ENCODE results near the gene GPC5. TPM values are rescaled to one million over a fixed set of nuclear protein-coding genes. Genes with fewer than 3 reads are reported as not detected.

The GPC5 gene
- total and polyA plus RNA-seq, 2 of the 13 experiments (the other 11 are each of a cell fraction or from before 2014, with no cell fraction given) = 0.02 to 0.07 TPM

GRCh38 chr13:91825516-91825915, 427.1 kb downstream of the GPC5 start:
- H3K27me3 ChIP-seq (ENCODE audit: control insufficient read depth in 1 of 2, insufficient read depth in 2 of 2, low read length in 2 of 2) = no peaks in the 10 kb centered on the region
- no peak overlapping the region for H3K27ac ChIP-seq (ENCODE audit: extremely low read length, insufficient read depth, low read length)
- CTCF ChIA-PET (ENCODE audit: low intra/inter-chr PET ratio, low total read pairs) = no interaction called here
- FAIRE-seq (no peak), ATAC-seq (no peak), DNase-seq (ENCODE audit: low spot score) (no peak)
- H3K9ac ChIP-seq (ENCODE audit: insufficient read depth, low read depth, low read length) = no peak overlapping the region
- TF ChIP-seq SNRNP70 (IDR thresholded peaks at IDR 0.05; ENCODE audit: low read depth, low read length) = no peak
- no peak for TF ChIP-seq ZNF558 (CRISPR knock-in tag; IDR thresholded peaks at IDR 0.05; ENCODE audit: borderline replicate concordance)
- TF ChIP-seq, protein P1, sequence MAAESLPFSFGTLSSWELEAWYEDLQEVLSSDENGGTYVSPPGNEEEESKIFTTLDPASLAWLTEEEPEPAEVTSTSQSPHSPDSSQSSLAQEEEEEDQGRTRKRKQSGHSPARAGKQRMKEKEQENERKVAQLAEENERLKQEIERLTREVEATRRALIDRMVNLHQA (CRISPR knock-in tag; IDR thresholded peaks at IDR 0.05) = no peak
- TF ChIP-seq, protein P2, sequence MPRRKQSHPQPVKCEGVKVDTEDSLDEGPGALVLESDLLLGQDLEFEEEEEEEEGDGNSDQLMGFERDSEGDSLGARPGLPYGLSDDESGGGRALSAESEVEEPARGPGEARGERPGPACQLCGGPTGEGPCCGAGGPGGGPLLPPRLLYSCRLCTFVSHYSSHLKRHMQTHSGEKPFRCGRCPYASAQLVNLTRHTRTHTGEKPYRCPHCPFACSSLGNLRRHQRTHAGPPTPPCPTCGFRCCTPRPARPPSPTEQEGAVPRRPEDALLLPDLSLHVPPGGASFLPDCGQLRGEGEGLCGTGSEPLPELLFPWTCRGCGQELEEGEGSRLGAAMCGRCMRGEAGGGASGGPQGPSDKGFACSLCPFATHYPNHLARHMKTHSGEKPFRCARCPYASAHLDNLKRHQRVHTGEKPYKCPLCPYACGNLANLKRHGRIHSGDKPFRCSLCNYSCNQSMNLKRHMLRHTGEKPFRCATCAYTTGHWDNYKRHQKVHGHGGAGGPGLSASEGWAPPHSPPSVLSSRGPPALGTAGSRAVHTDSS (CRISPR knock-in tag; conservative IDR thresholded peaks at IDR 0.05) = no peak
- no peak for TF ChIP-seq ZNF282 (IDR thresholded peaks at IDR 0.05; ENCODE audit: partially characterized antibody)
- no peak for TF ChIP-seq SMYD3 (CRISPR knock-in tag; IDR thresholded peaks at IDR 0.05)
- no peak for TF ChIP-seq ARNT2 (CRISPR knock-in tag; IDR thresholded peaks at IDR 0.05; ENCODE audit: low read depth)
- TF ChIP-seq SRY (CRISPR knock-in tag; IDR thresholded peaks at IDR 0.05) = no peak
- no peak for TF ChIP-seq MIER3 (CRISPR knock-in tag; IDR thresholded peaks at IDR 0.05; ENCODE audit: borderline replicate concordance)
- no peak for TF ChIP-seq DNMT1 (CRISPR knock-in tag; IDR thresholded peaks at IDR 0.05)
- TF ChIP-seq MEIS2 (CRISPR knock-in tag; IDR thresholded peaks at IDR 0.05) = no peak
- no peak for TF ChIP-seq ZNF724P (CRISPR knock-in tag; IDR thresholded peaks at IDR 0.05; ENCODE audit: borderline replicate concordance)
- no peak for TF ChIP-seq ZNF446 (CRISPR knock-in tag; IDR thresholded peaks at IDR 0.05)
- TF ChIP-seq, protein P3, sequence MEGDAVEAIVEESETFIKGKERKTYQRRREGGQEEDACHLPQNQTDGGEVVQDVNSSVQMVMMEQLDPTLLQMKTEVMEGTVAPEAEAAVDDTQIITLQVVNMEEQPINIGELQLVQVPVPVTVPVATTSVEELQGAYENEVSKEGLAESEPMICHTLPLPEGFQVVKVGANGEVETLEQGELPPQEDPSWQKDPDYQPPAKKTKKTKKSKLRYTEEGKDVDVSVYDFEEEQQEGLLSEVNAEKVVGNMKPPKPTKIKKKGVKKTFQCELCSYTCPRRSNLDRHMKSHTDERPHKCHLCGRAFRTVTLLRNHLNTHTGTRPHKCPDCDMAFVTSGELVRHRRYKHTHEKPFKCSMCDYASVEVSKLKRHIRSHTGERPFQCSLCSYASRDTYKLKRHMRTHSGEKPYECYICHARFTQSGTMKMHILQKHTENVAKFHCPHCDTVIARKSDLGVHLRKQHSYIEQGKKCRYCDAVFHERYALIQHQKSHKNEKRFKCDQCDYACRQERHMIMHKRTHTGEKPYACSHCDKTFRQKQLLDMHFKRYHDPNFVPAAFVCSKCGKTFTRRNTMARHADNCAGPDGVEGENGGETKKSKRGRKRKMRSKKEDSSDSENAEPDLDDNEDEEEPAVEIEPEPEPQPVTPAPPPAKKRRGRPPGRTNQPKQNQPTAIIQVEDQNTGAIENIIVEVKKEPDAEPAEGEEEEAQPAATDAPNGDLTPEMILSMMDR (CRISPR knock-in tag; IDR thresholded peaks at IDR 0.05) = no peak
- TF ChIP-seq, protein P4, sequence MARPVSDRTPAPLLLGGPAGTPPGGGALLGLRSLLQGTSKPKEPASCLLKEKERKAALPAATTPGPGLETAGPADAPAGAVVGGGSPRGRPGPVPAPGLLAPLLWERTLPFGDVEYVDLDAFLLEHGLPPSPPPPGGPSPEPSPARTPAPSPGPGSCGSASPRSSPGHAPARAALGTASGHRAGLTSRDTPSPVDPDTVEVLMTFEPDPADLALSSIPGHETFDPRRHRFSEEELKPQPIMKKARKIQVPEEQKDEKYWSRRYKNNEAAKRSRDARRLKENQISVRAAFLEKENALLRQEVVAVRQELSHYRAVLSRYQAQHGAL (CRISPR knock-in tag; IDR thresholded peaks at IDR 0.05; ENCODE audit: not compliant biosample characterization) = no peak
- in situ Hi-C loops (cut with HindIII; ENCODE audit: extremely low pct_ligation_motif_present, low pct_unique_long_range_greater_than_20kb) (no loop called here), intact Hi-C loops (cut with micrococcal nuclease; ENCODE audit: unreplicated experiment) (no loop called here)
- no peaks in the 10 kb centered on the region for H3K4me1 ChIP-seq (ENCODE audit: insufficient read depth, low read length)
- H3K4me3 ChIP-seq (replicated peaks in 1 of 3; ENCODE audit: insufficient read depth in 1 of 3, low read depth in 2 of 3, low read length in 3 of 3) = no peak overlapping the region
- H3K4me2 ChIP-seq (ENCODE audit: low read depth, low read length) = no peak overlapping the region
- no peaks in the 10 kb centered on the region for H3K9me3 ChIP-seq (ENCODE audit: low read length)
- no peaks in the 10 kb centered on the region for H3K36me3 ChIP-seq (replicated peaks in 1 of 2; ENCODE audit: control insufficient read depth in 1 of 2, insufficient read depth in 2 of 2, low read length in 2 of 2)
- POLR2A ChIA-PET = no interaction called here
- no peak overlapping the region for H2AFZ ChIP-seq (ENCODE audit: low read length)
- 0% methylated on average over 2 of the region's 2 CpGs for WGBS (ENCODE audit: low lambda C conversion rate)
- no peaks in the 10 kb centered on the region for H4K20me1 ChIP-seq (ENCODE audit: insufficient read depth, low read length)
- no peaks in the 10 kb centered on the region for H3K79me2 ChIP-seq (ENCODE audit: insufficient read depth, low read length)
- BruUV-seq (replicated peaks) = no TSS peak

Measured in HepG2 (cell line).